ENCODE results near the gene DERA. TPM values are rescaled to one million over a fixed set of nuclear protein-coding genes. Genes with fewer than 3 reads are reported as not detected.
A peak's percentile ranks its signal among the peaks of the same experiment; 100 is the strongest.
"Not testable (repeated sequence)": the region's sequence is repeated elsewhere in the genome, so short reads cannot be mapped to it uniquely, and the experiment has no call there.

The DERA gene
- total RNA-seq, 1 donor from 2014 or later, result 41.9 TPM

DNA sequence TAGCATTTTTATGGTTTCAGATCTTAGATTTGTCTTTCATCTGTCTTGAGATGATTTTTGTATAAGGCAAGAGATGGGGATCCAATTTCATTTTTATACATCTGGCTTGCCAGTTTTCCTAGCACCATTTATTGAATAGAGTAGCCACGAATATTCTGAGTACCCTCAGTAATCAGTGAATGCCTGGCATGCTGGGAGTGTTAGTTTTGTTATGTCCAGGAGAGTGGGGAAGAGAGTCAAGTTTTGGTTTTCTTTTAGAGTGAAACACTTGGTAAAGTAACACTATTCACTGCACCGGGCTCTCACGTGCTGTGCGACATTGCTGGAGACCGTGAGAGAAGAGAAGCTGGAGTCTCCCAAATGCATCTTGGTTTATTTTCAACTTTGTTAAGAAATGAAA, 31.3 kb downstream of the DERA start:
- peaks cover 25% of the 10 kb centered on the region for H3K9me3 Mint-ChIP-seq (ENCODE audit: low read depth)
- no peak for DNase-seq (ENCODE audit: low spot score, unreplicated experiment)
- H3K36me3 Mint-ChIP-seq (ENCODE audit: insufficient read depth), result peaks cover 20% of the 10 kb centered on the region
- TF ChIP-seq CTCF (IDR thresholded peaks at IDR 0.05; ENCODE audit: unreplicated experiment), result no peak
- peaks cover 3% of the 10 kb centered on the region for H3K4me1 Mint-ChIP-seq (ENCODE audit: low read depth)
- H3K4me3 Mint-ChIP-seq (ENCODE audit: low read depth), result no peak overlapping the region
- H3K27me3 Mint-ChIP-seq, result no peaks in the 10 kb centered on the region
- H3K27ac Mint-ChIP-seq, result no peak overlapping the region

- peaks cover 24% of the 10 kb centered on the region for H3K36me3 Mint-ChIP-seq (ENCODE audit: insufficient read depth)
- H3K9me3 Mint-ChIP-seq (ENCODE audit: low read depth), result peaks cover 33% of the 10 kb centered on the region
- not testable (repeated sequence) for H3K27ac Mint-ChIP-seq
Measured at GRCh38 chr12:15943519-15943918, 32.4 kb downstream of the DERA start.

DNA sequence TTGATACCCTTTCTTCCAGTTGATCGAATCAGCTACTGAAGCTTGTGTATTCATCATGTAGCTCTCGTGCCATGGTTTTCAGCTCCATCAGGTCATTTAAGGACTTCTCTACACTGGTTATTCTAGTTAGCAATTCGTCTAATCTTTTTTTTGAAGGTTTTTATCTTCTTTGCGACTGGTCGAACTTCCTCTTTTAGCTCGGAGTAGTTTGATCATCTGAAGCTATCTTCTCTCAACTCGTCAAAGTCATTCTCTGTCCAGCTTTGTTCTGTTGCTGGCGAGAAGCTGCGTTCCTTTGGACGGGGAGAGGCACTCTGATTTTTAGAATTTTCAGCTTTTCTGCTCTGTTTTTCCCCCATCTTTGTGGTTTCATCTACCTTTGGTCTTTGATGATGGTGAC, 37.3 kb downstream of the DERA start:
- Mint-ChIP-seq H3K36me3 (ENCODE audit: insufficient read depth) (peaks cover 20% of the 10 kb centered on the region), H3K9me3 (ENCODE audit: low read depth) (peaks cover 26% of the 10 kb centered on the region)
- not testable (repeated sequence) for H3K27ac Mint-ChIP-seq; H3K27me3 Mint-ChIP-seq; H3K4me1 Mint-ChIP-seq (ENCODE audit: low read depth); H3K4me3 Mint-ChIP-seq (ENCODE audit: low read depth); DNase-seq (ENCODE audit: low spot score, unreplicated experiment)

More at GRCh38 chr12:15943519-15943918, 32.4 kb downstream of the DERA start:
- not testable (repeated sequence) for H3K27me3 Mint-ChIP-seq; DNase-seq (ENCODE audit: low spot score, unreplicated experiment); H3K4me1 Mint-ChIP-seq (ENCODE audit: low read depth); H3K4me3 Mint-ChIP-seq (ENCODE audit: low read depth)

- H3K9me3 Mint-ChIP-seq (ENCODE audit: low read depth), result no peaks in the 10 kb centered on the region
- H3K36me3 Mint-ChIP-seq (ENCODE audit: insufficient read depth), result peaks cover 6% of the 10 kb centered on the region
- peak overlapping the region; percentile 66 for H3K27ac Mint-ChIP-seq
- no peak overlapping the region for H3K4me3 Mint-ChIP-seq (ENCODE audit: low read depth)
- TF ChIP-seq CTCF (IDR thresholded peaks at IDR 0.05; ENCODE audit: unreplicated experiment), result no peak
- no peak for DNase-seq (ENCODE audit: low spot score, unreplicated experiment)
- no peaks in the 10 kb centered on the region for H3K27me3 Mint-ChIP-seq
- H3K4me1 Mint-ChIP-seq (ENCODE audit: low read depth), result peaks cover 28% of the 10 kb centered on the region
Measured at GRCh38 chr12:15955281-15955680, 44.1 kb downstream of the DERA start.

DNA sequence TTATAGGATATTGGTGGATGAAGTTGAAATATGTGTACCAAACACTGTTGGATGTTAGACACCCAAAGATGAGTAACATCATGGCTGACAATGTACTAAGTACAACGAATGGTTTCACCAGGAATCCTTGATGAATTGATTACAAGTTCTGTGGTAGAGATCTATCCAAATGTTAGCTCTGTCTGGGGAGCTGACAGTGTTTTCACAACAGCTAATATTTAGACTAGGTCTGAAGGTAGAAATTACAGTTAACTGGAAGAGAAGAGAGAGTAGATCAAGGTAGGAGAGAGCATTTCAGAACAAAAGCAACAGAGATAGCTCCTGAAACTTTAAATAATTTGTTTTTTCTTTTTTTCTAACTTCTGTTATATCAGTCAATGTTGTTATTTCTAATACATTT, 44.9 kb downstream of the DERA start:
- Mint-ChIP-seq H3K27ac (peak overlapping the region; percentile 85), H3K36me3 (ENCODE audit: insufficient read depth) (peaks cover 11% of the 10 kb centered on the region), H3K4me3 (ENCODE audit: low read depth) (no peak overlapping the region), H3K27me3 (no peaks in the 10 kb centered on the region), H3K4me1 (ENCODE audit: low read depth) (peaks cover 28% of the 10 kb centered on the region), H3K9me3 (ENCODE audit: low read depth) (no peaks in the 10 kb centered on the region)
- DNase-seq (ENCODE audit: low spot score, unreplicated experiment), result no peak
- TF ChIP-seq CTCF (IDR thresholded peaks at IDR 0.05; ENCODE audit: unreplicated experiment), result no peak

GRCh38 chr12:15956413-15957185, 45.5 kb downstream of the DERA start:
- Mint-ChIP-seq H3K4me3 (ENCODE audit: low read depth) (no peak overlapping the region), H3K4me1 (ENCODE audit: low read depth) (peaks cover 28% of the 10 kb centered on the region), H3K27me3 (no peaks in the 10 kb centered on the region), H3K9me3 (ENCODE audit: low read depth) (no peaks in the 10 kb centered on the region), H3K36me3 (ENCODE audit: insufficient read depth) (peaks cover 13% of the 10 kb centered on the region), H3K27ac (peak overlapping the region; percentile 47)
- no peak for DNase-seq (ENCODE audit: low spot score, unreplicated experiment)
- no peak for TF ChIP-seq CTCF (IDR thresholded peaks at IDR 0.05; ENCODE audit: unreplicated experiment)

All from progenitor cell of endocrine pancreas (in vitro differentiated cells).